MCF 10A (cell line): Measurements from ENCODE around the gene COQ8B. TPM values are rescaled to one million over a fixed set of nuclear protein-coding genes. Genes with fewer than 3 reads are reported as not detected.

Source experiments
- BruUV-seq: library from RNA; stranded (reverse); fragments of 400-500 nt; replicated peaks from 2 replicates; lab custom pipeline; 2021; lab: Mats Ljungman, UMichigan
- CTCF ChIA-PET: fragments of 300-600 bp; sonication (Branson Sonifier 250); formaldehyde crosslinking; extraction: SDS; loops from one replicate; lab custom pipeline; 2021; ENCODE audit warnings: antibody characterized with exemption, inconsistent platforms; lab: Yijun Ruan, JAX
- POLR2A ChIA-PET: fragments of 300-600, 350-650 bp; sonication (Branson Sonifier 250); formaldehyde crosslinking; extraction: SDS; loops from one replicate; lab custom pipeline; 2020; ENCODE audit warnings: antibody characterized with exemption, inconsistent platforms; lab: Yijun Ruan, JAX
- DNase-seq: peaks from one replicate; pipeline ENCODE4 v3.0.0-alpha.2; 2018; ENCODE audit not compliant: unreplicated experiment
- H3K27ac Mint-ChIP-seq: one replicate; pipeline ENCODE4 v1.8.0; 2022; ENCODE audit warnings: mild to moderate bottlenecking, low read depth, mixed read lengths; ENCODE audit not compliant: unreplicated experiment
- H3K27me3 Mint-ChIP-seq: one replicate; pipeline ENCODE4 v1.8.0; 2022; ENCODE audit warnings: mixed read lengths; ENCODE audit not compliant: insufficient read depth, unreplicated experiment
- H3K36me3 Mint-ChIP-seq: one replicate; pipeline ENCODE4 v1.8.0; 2022; ENCODE audit warnings: mild to moderate bottlenecking, moderate library complexity, mixed read lengths; ENCODE audit not compliant: insufficient read depth, unreplicated experiment
- H3K4me1 Mint-ChIP-seq: one replicate; pipeline ENCODE4 v1.8.0; 2022; ENCODE audit warnings: mixed read lengths; ENCODE audit not compliant: insufficient read depth, unreplicated experiment
- H3K4me3 Mint-ChIP-seq: one replicate; pipeline ENCODE4 v1.8.0; 2022; ENCODE audit warnings: mild to moderate bottlenecking, moderate library complexity, mixed read lengths; ENCODE audit not compliant: unreplicated experiment
- H3K9me3 Mint-ChIP-seq: one replicate; pipeline ENCODE4 v1.8.0; 2022; ENCODE audit warnings: mixed read lengths; ENCODE audit not compliant: unreplicated experiment
- CTCF ChIP-seq: fragments of 200-600 bp; IDR thresholded peaks from one replicate; pipeline ENCODE4 v1.8.0; 2022; ENCODE audit warnings: antibody characterized with exemption, mild to moderate bottlenecking; ENCODE audit not compliant: unreplicated experiment
- intact Hi-C: fragments of 100-400 bp; cut with micrococcal nuclease; formaldehyde crosslinking; loops from 2 replicates; pipeline ENCODE4 v1.14.1; 2022
- total RNA-seq: library from RNA; stranded (reverse); gene quantifications from 2 replicates; pipeline ENCODE4 v1.2.3, GENCODE V29; 2022

The COQ8B gene
- total RNA-seq, 1 experiment from 2014 or later, result 46.7 TPM

GRCh38 chr19:40718774-40719391, 2.2 kb upstream of the COQ8B start:
- H3K4me3 Mint-ChIP-seq, result peak overlapping the region; percentile 92

GRCh38 chr19:40717880-40718773, 1.4 kb upstream of the COQ8B start:
- CTCF ChIA-PET, result interaction anchor here (0.7 kb wide), 1 partner anchor 23 kb away, joined by 3 read pairs; no protein-coding TSS in a partner anchor
- H3K27ac Mint-ChIP-seq, result peak overlapping the region; percentile 95
- H3K27me3 Mint-ChIP-seq, result no peaks in the 10 kb centered on the region
- no TSS peak for BruUV-seq
- POLR2A ChIA-PET, result interaction anchor here (0.6 to 3.7 kb wide), 28 partner anchors 10 to 545 kb away, joined by 3 to 79 read pairs (median 7); partner anchors contain the start of genes ACTMAP, AXL, BLVRB and EGLN2
- H3K4me1 Mint-ChIP-seq, result peaks cover 50% of the 10 kb centered on the region
- H3K9me3 Mint-ChIP-seq, result no peaks in the 10 kb centered on the region
- intact Hi-C loops, result loop anchor here (1.0 to 2.0 kb wide), 2 partner anchors 33 to 80 kb away; partner anchors contain the start of genes ACTMAP and SNRPA
- TF ChIP-seq CTCF, result no peak
- peak; percentile 56 for DNase-seq
- H3K4me3 Mint-ChIP-seq, result peak overlapping the region; percentile 92
- H3K36me3 Mint-ChIP-seq, result peaks cover 60% of the 10 kb centered on the region

More at GRCh38 chr19:40718774-40719391, 2.2 kb upstream of the COQ8B start:
- ChIA-PET CTCF (interaction anchor here (0.6 to 0.9 kb wide), 2 partner anchors 36 to 413 kb away, joined by 4 read pairs; no protein-coding TSS in a partner anchor), POLR2A (interaction anchor here (0.6 to 3.7 kb wide), 19 partner anchors 9 to 841 kb away, joined by 3 to 43 read pairs (median 4); partner anchors contain the start of genes ACTMAP, EGLN2, NUMBL and RAB4B)
- Mint-ChIP-seq H3K4me1 (peaks cover 47% of the 10 kb centered on the region), H3K36me3 (peaks cover 62% of the 10 kb centered on the region), H3K9me3 (no peaks in the 10 kb centered on the region), H3K27me3 (no peaks in the 10 kb centered on the region), H3K27ac (peak overlapping the region; percentile 95)
- no TSS peak for BruUV-seq
- TF ChIP-seq CTCF, result no peak
- intact Hi-C loops, result loop anchor here (1.0 kb wide), 1 partner anchor 79 kb away; no protein-coding TSS in a partner anchor
- peak; percentile 92 for DNase-seq

DNA sequence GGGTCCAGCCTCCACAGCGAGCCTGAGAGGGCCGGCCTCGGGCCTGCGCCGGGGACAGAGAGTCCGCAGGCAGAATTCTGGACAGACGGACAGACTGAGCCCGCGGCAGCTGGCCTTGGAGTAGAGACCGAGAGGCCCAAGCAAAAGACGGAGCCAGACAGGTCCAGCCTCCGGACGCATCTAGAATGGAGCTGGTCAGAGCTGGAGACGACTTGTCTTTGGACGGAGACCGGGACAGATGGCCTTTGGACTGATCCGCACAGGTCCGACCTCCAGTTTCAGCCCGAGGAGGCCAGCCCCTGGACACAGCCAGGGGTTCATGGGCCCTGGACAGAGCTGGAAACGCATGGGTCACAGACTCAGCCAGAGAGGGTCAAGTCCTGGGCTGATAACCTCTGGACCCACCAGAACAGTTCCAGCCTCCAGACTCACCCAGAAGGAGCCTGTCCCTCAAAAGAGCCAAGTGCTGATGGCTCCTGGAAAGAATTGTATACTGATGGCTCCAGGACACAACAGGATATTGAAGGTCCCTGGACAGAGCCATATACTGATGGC, 716 bp upstream of the COQ8B start:
- no peaks in the 10 kb centered on the region for H3K27me3 Mint-ChIP-seq
- H3K9me3 Mint-ChIP-seq, result no peaks in the 10 kb centered on the region
- no peak for DNase-seq
- H3K36me3 Mint-ChIP-seq, result peaks cover 57% of the 10 kb centered on the region
- intact Hi-C loops, result loop anchor here (2.0 kb wide), 1 partner anchor 33 kb away; the partner anchor contains the start of genes ACTMAP and SNRPA
- peak overlapping the region; percentile 95 for H3K27ac Mint-ChIP-seq
- TSS peak; percentile 28 for BruUV-seq
- no peak for TF ChIP-seq CTCF
- H3K4me1 Mint-ChIP-seq, result peaks cover 45% of the 10 kb centered on the region
- ChIA-PET POLR2A (interaction anchor here (0.6 to 2.4 kb wide), 33 partner anchors 9 to 1282 kb away, joined by 3 to 79 read pairs (median 5); partner anchors contain the start of genes ACTMAP, AXL, BLVRB and EGLN2), CTCF (interaction anchor here (0.7 kb wide), 1 partner anchor 22 kb away, joined by 3 read pairs; no protein-coding TSS in a partner anchor)
- peak overlapping the region; percentile 92 for H3K4me3 Mint-ChIP-seq
